GM10248 (cell line): Measurements from ENCODE around the gene CD48.

ENCODE experiments used
- CTCF ChIA-PET: fragments of 300-600 bp; sonication (Branson Sonifier 250); formaldehyde crosslinking; extraction: SDS; loops from one replicate; lab custom pipeline; 2021; ENCODE audit warnings: antibody characterized with exemption; lab: Yijun Ruan, JAX
- POLR2A ChIA-PET: fragments of 350-650 bp; sonication (Branson Sonifier 250); formaldehyde crosslinking; extraction: SDS; loops from one replicate; lab custom pipeline; 2020; ENCODE audit warnings: antibody characterized with exemption; lab: Yijun Ruan, JAX
- DNase-seq: peaks from one replicate; pipeline ENCODE4 v3.0.0; 2012; ENCODE audit errors: extremely low spot score
- CTCF ChIP-seq: IDR thresholded peaks from 2 replicates; pipeline ENCODE4 v1.5.1; 2012; ENCODE audit warnings: mild to moderate bottlenecking, low read depth; ENCODE audit errors: extremely low read depth, missing control alignments, control extremely low read depth

The CD48 gene

GRCh38 chr1:160667896-160668295 is 43.7 kb downstream of the CD48 start:
- TF ChIP-seq CTCF: no peak
- no peak for DNase-seq
- CTCF ChIA-PET: interaction anchor here (0.7 to 1.7 kb wide), 3 partner anchors 13 to 38 kb away, joined by 3 to 4 read pairs (median 3); no protein-coding TSS in a partner anchor
- POLR2A ChIA-PET: no interaction called here

- ChIA-PET CTCF (interaction anchor here (1.0 to 3.4 kb wide), 5 partner anchors 9 to 59 kb away, joined by 3 to 28 read pairs (median 3); no protein-coding TSS in a partner anchor), POLR2A (no interaction called here)
Measured at GRCh38 chr1:160666079-160666442, 45.6 kb downstream of the CD48 start.

GRCh38 chr1:160665330-160666078 is 46.1 kb downstream of the CD48 start:
- POLR2A ChIA-PET: no interaction called here
- TF ChIP-seq CTCF: no peak
- DNase-seq: no peak
- CTCF ChIA-PET: interaction anchor here (1.0 to 3.4 kb wide), 5 partner anchors 9 to 325 kb away, joined by 3 to 28 read pairs (median 5); no protein-coding TSS in a partner anchor

More at GRCh38 chr1:160666079-160666442, 45.6 kb downstream of the CD48 start:
- DNase-seq: no peak
- no peak for TF ChIP-seq CTCF

GRCh38 chr1:160664573-160665051 is 47.0 kb downstream of the CD48 start:
- CTCF ChIA-PET: interaction anchor here (0.9 to 3.4 kb wide), 6 partner anchors 8 to 326 kb away, joined by 3 to 28 read pairs (median 5); no protein-coding TSS in a partner anchor
- no peak for TF ChIP-seq CTCF
- POLR2A ChIA-PET: no interaction called here
- no peak for DNase-seq

- CTCF ChIA-PET: interaction anchor here (0.9 to 5.6 kb wide), 8 partner anchors 9 to 77 kb away, joined by 3 to 48 read pairs (median 3); no protein-coding TSS in a partner anchor
- DNase-seq: no peak
- POLR2A ChIA-PET: interaction anchor here (0.6 to 0.8 kb wide), 2 partner anchors 9 to 27 kb away, joined by 3 read pairs; no protein-coding TSS in a partner anchor
- TF ChIP-seq CTCF: no peak
Measured at GRCh38 chr1:160662910-160663309, 48.7 kb downstream of the CD48 start.

GRCh38 chr1:160659566-160659965 is 52.1 kb downstream of the CD48 start:
- ChIA-PET POLR2A (no interaction called here), CTCF (interaction anchor here (5.6 kb wide), 1 partner anchor 14 kb away, joined by 48 read pairs; no protein-coding TSS in a partner anchor)
- DNase-seq: no peak
- TF ChIP-seq CTCF: no peak
